ENCODE data around the gene BRINP2.

The BRINP2 gene

GRCh38 chr1:177309880-177310279 is 139.1 kb downstream of the BRINP2 start:
- H3K27ac ChIP-seq (ENCODE audit: low read depth, low read length, poor library complexity, severe bottlenecking): no peak overlapping the region
- H3K4me2 ChIP-seq (ENCODE audit: low read length): no peak overlapping the region
- H3K9me3 ChIP-seq (ENCODE audit: low read length): no peaks in the 10 kb centered on the region
- H3K27me3 ChIP-seq (ENCODE audit: insufficient read depth, low read length): no peaks in the 10 kb centered on the region
- H3K4me1 ChIP-seq (ENCODE audit: insufficient read depth, low read length, severe bottlenecking): no peaks in the 10 kb centered on the region
- H3F3A ChIP-seq (ENCODE audit: insufficient read depth, low read length): no peaks in the 10 kb centered on the region
- no peak overlapping the region for H3K9ac ChIP-seq (ENCODE audit: low read length)
- H2AFZ ChIP-seq (ENCODE audit: low read length): no peak overlapping the region
- H3K36me3 ChIP-seq (ENCODE audit: insufficient read depth, low read length): no peaks in the 10 kb centered on the region
- no peaks in the 10 kb centered on the region for H4K20me1 ChIP-seq (ENCODE audit: insufficient read depth, low read length)
- TF ChIP-seq EZH2 (IDR thresholded peaks at IDR 0.05; ENCODE audit: borderline replicate concordance, low read length) (no peak), CTCF (IDR thresholded peaks at IDR 0.05; ENCODE audit: low read length) (no peak)
- no peaks in the 10 kb centered on the region for H3K79me2 ChIP-seq (ENCODE audit: insufficient read depth, low read length)
- no peaks in the 10 kb centered on the region for H3K9me2 ChIP-seq (ENCODE audit: low read depth, low read length)
- no peak overlapping the region for H3K4me3 ChIP-seq (ENCODE audit: low read depth, low read length, poor library complexity, severe bottlenecking)

GRCh38 chr1:177310326-177310725 is 139.6 kb downstream of the BRINP2 start:
- H3K4me1 ChIP-seq (ENCODE audit: insufficient read depth, low read length, severe bottlenecking): no peaks in the 10 kb centered on the region
- H3K4me3 ChIP-seq (ENCODE audit: low read depth, low read length, poor library complexity, severe bottlenecking): no peak overlapping the region
- no peaks in the 10 kb centered on the region for H3K79me2 ChIP-seq (ENCODE audit: insufficient read depth, low read length)
- H3K9me2 ChIP-seq (ENCODE audit: low read depth, low read length): no peaks in the 10 kb centered on the region
- H3K27me3 ChIP-seq (ENCODE audit: insufficient read depth, low read length): no peaks in the 10 kb centered on the region
- no peaks in the 10 kb centered on the region for H3K9me3 ChIP-seq (ENCODE audit: low read length)
- no peak overlapping the region for H2AFZ ChIP-seq (ENCODE audit: low read length)
- no peak overlapping the region for H3K9ac ChIP-seq (ENCODE audit: low read length)
- H3F3A ChIP-seq (ENCODE audit: insufficient read depth, low read length): no peaks in the 10 kb centered on the region
- TF ChIP-seq EZH2 (IDR thresholded peaks at IDR 0.05; ENCODE audit: borderline replicate concordance, low read length) (no peak), CTCF (IDR thresholded peaks at IDR 0.05; ENCODE audit: low read length) (no peak)
- H3K4me2 ChIP-seq (ENCODE audit: low read length): no peak overlapping the region
- no peaks in the 10 kb centered on the region for H4K20me1 ChIP-seq (ENCODE audit: insufficient read depth, low read length)
- H3K27ac ChIP-seq (ENCODE audit: low read depth, low read length, poor library complexity, severe bottlenecking): no peak overlapping the region
- no peaks in the 10 kb centered on the region for H3K36me3 ChIP-seq (ENCODE audit: insufficient read depth, low read length)

- no peak overlapping the region for H3K27ac ChIP-seq (ENCODE audit: low read depth, low read length, poor library complexity, severe bottlenecking)
- no peak overlapping the region for H3K4me2 ChIP-seq (ENCODE audit: low read length)
- no peaks in the 10 kb centered on the region for H3K4me1 ChIP-seq (ENCODE audit: insufficient read depth, low read length, severe bottlenecking)
- H4K20me1 ChIP-seq (ENCODE audit: insufficient read depth, low read length): no peaks in the 10 kb centered on the region
- H3K9me3 ChIP-seq (ENCODE audit: low read length): no peaks in the 10 kb centered on the region
- H3F3A ChIP-seq (ENCODE audit: insufficient read depth, low read length): no peaks in the 10 kb centered on the region
- no peaks in the 10 kb centered on the region for H3K79me2 ChIP-seq (ENCODE audit: insufficient read depth, low read length)
- no peaks in the 10 kb centered on the region for H3K9me2 ChIP-seq (ENCODE audit: low read depth, low read length)
- H3K36me3 ChIP-seq (ENCODE audit: insufficient read depth, low read length): no peaks in the 10 kb centered on the region
- H3K4me3 ChIP-seq (ENCODE audit: low read depth, low read length, poor library complexity, severe bottlenecking): no peak overlapping the region
- H3K27me3 ChIP-seq (ENCODE audit: insufficient read depth, low read length): no peaks in the 10 kb centered on the region
- H2AFZ ChIP-seq (ENCODE audit: low read length): no peak overlapping the region
- no peak for TF ChIP-seq CTCF (IDR thresholded peaks at IDR 0.05; ENCODE audit: low read length)
- TF ChIP-seq EZH2 (IDR thresholded peaks at IDR 0.05; ENCODE audit: borderline replicate concordance, low read length): no peak
- H3K9ac ChIP-seq (ENCODE audit: low read length): no peak overlapping the region
Observed at GRCh38 chr1:177311111-177311510, 140.4 kb downstream of the BRINP2 start.
